ENCODE measurements around the gene MYO19.
"Not testable (repeated sequence)": the region's sequence is repeated elsewhere in the genome, so short reads cannot be mapped to it uniquely, and the experiment has no call there.

MYO19 gene

GRCh38 chr17:36498155-36498554 is 36.5 kb downstream of the MYO19 start:
- no peak for DNase-seq

GRCh38 chr17:36496018-36496789 is 38.5 kb downstream of the MYO19 start:
- no peak for DNase-seq

GRCh38 chr17:36495076-36495578 is 39.5 kb downstream of the MYO19 start:
- DNase-seq = no peak

- no peak for DNase-seq
Observed at GRCh38 chr17:36494674-36495073, 40.0 kb downstream of the MYO19 start.

GRCh38 chr17:36493956-36494355 is 40.7 kb downstream of the MYO19 start:
- DNase-seq = no peak

- peak; percentile 92 to 94 for DNase-seq
Observed at GRCh38 chr17:36486204-36487194, 48.2 kb downstream of the MYO19 start, which contains the start of gene ZNHIT3. Gene ZNHIT3 (plus strand): TSS chr17:36486681. CDS start chr17:36486700, 19 bp downstream.

- DNase-seq = no peak
Observed at GRCh38 chr17:36485805-36486203, 48.9 kb downstream of the MYO19 start.

- no peak for DNase-seq
Observed at GRCh38 chr17:36485027-36485426, 49.6 kb downstream of the MYO19 start.

GRCh38 chr17:36484021-36484420 is 50.6 kb downstream of the MYO19 start:
- DNase-seq = not testable (repeated sequence)

GRCh38 chr17:36482611-36483504 is 51.8 kb downstream of the MYO19 start:
- DNase-seq = peak; percentile 82 to 83

GRCh38 chr17:36481829-36482228 is 52.8 kb downstream of the MYO19 start:
- DNase-seq = no peak

- no peak for DNase-seq
Observed at GRCh38 chr17:36475346-36475970, 59.2 kb downstream of the MYO19 start.

GRCh38 chr17:36474571-36474970 is 60.1 kb downstream of the MYO19 start:
- no peak for DNase-seq

- no peak for DNase-seq
Observed at GRCh38 chr17:36470499-36470898, 64.2 kb downstream of the MYO19 start.

GRCh38 chr17:36469733-36470132 is 64.9 kb downstream of the MYO19 start:
- no peak for DNase-seq

- DNase-seq = no peak
Observed at GRCh38 chr17:36468903-36469635, 65.6 kb downstream of the MYO19 start.

- no peak for DNase-seq
Observed at GRCh38 chr17:36464765-36465088, 69.9 kb downstream of the MYO19 start.

- peak; percentile 44 to 70 for DNase-seq
Observed at GRCh38 chr17:36463916-36464764, 70.5 kb downstream of the MYO19 start.

GRCh38 chr17:36461330-36462110 is 73.1 kb downstream of the MYO19 start:
- DNase-seq = no peak

All from inflammatory macrophage (primary cell).